Neural progenitor cell (in vitro differentiated cells): ENCODE measurements around the gene UBE2E1. TPM values are rescaled to one million over a fixed set of nuclear protein-coding genes. Genes with fewer than 3 reads are reported as not detected.
A peak's percentile ranks its signal among the peaks of the same experiment; 100 is the strongest.

ENCODE experiments used
- DNase-seq: peaks from one replicate; pipeline ENCODE4 v3.0.0-alpha.2; 2016; ENCODE audit warnings: low spot score
- H2AFZ ChIP-seq: fragments of 200-600 bp; sonication (generic); replicated peaks from 2 replicates; pipeline ENCODE4 v1.6.1; 2016; ENCODE audit warnings: antibody characterized with exemption
- H3F3A ChIP-seq: fragments of 200-600 bp; sonication (generic); 2 replicates; pipeline ENCODE4 v1.6.1; 2016; ENCODE audit warnings: antibody characterized with exemption, low read depth
- H3K27ac ChIP-seq: fragments of 200-600 bp; sonication (generic); 2 replicates; pipeline ENCODE4 v1.5.1; 2016; ENCODE audit warnings: mild to moderate bottlenecking
- H3K27me3 ChIP-seq: fragments of 200-600 bp; sonication (generic); 2 replicates; pipeline ENCODE4 v1.6.1; 2016; ENCODE audit warnings: mild to moderate bottlenecking, moderate library complexity
- H3K36me3 ChIP-seq: fragments of 200-600 bp; sonication (generic); 2 replicates; pipeline ENCODE4 v1.5.1; 2016
- H3K4me1 ChIP-seq: fragments of 200-600 bp; sonication (generic); 2 replicates; pipeline ENCODE4 v1.6.1; 2016; ENCODE audit warnings: mixed run types
- H3K4me2 ChIP-seq: fragments of 200-600 bp; sonication (generic); 2 replicates; pipeline ENCODE4 v1.6.1; 2016
- H3K4me3 ChIP-seq: fragments of 200-600 bp; sonication (generic); 2 replicates; pipeline ENCODE4 v1.5.1; 2016
- H3K79me2 ChIP-seq: fragments of 200-600 bp; sonication (generic); 2 replicates; pipeline ENCODE4 v1.6.1; 2016; ENCODE audit warnings: low read depth
- H3K9ac ChIP-seq: fragments of 200-600 bp; sonication (generic); 2 replicates; pipeline ENCODE4 v1.6.1; 2016
- H3K9me3 ChIP-seq: fragments of 200-600 bp; sonication (generic); 2 replicates; pipeline ENCODE4 v1.5.1; 2016; ENCODE audit warnings: low read depth
- H4K20me1 ChIP-seq: fragments of 200-600 bp; sonication (generic); 2 replicates; pipeline ENCODE4 v1.6.1; 2016; ENCODE audit warnings: low read depth
- H3K27ac Mint-ChIP-seq: 3 replicates; pipeline ENCODE4 v1.8.0; 2021; ENCODE audit warnings: mixed read lengths
- H3K27me3 Mint-ChIP-seq: 2 replicates; pipeline ENCODE4 v1.8.0; 2022; ENCODE audit warnings: low read depth, mild to moderate bottlenecking, inconsistent platforms, moderate library complexity, mixed read lengths; ENCODE audit not compliant: insufficient read depth
- H3K36me3 Mint-ChIP-seq: 3 replicates; pipeline ENCODE4 v1.8.0; 2021; ENCODE audit warnings: mixed read lengths
- H3K4me1 Mint-ChIP-seq: 3 replicates; pipeline ENCODE4 v1.8.0; 2021; ENCODE audit warnings: mixed read lengths
- H3K4me3 Mint-ChIP-seq: 3 replicates; pipeline ENCODE4 v1.8.0; 2021; ENCODE audit warnings: mild to moderate bottlenecking, moderate library complexity, mixed read lengths
- H3K9me3 Mint-ChIP-seq: 3 replicates; pipeline ENCODE4 v1.8.0; 2020; ENCODE audit warnings: mixed read lengths
- EZH2 ChIP-seq: fragments of 200-600 bp; sonication (generic); IDR thresholded peaks from 2 replicates; pipeline ENCODE4 v1.6.1; 2017; ENCODE audit warnings: antibody characterized with exemption, mild to moderate bottlenecking, moderate library complexity
- EZH2phosphoT487 ChIP-seq: fragments of 200-600 bp; sonication (generic); IDR thresholded peaks from 2 replicates; pipeline ENCODE4 v1.6.1; 2017; ENCODE audit warnings: antibody characterized with exemption
- total RNA-seq: library from RNA; depleted of rRNA; stranded (reverse); fragments of >200 nt; gene quantifications from 2 replicates; pipeline ENCODE4 v1.2.3, GENCODE V29; 2015; ENCODE audit warnings: low replicate concordance
- TF ChIP-seq, protein P1 (sequence below): fragments of 200-600 bp; sonication (generic); IDR thresholded peaks from 2 replicates; pipeline ENCODE4 v1.5.1; 2017; ENCODE audit warnings: antibody characterized with exemption, mild to moderate bottlenecking

Gene UBE2E1
- total RNA-seq, 1 donor from 2014 or later: 391 TPM

DNA sequence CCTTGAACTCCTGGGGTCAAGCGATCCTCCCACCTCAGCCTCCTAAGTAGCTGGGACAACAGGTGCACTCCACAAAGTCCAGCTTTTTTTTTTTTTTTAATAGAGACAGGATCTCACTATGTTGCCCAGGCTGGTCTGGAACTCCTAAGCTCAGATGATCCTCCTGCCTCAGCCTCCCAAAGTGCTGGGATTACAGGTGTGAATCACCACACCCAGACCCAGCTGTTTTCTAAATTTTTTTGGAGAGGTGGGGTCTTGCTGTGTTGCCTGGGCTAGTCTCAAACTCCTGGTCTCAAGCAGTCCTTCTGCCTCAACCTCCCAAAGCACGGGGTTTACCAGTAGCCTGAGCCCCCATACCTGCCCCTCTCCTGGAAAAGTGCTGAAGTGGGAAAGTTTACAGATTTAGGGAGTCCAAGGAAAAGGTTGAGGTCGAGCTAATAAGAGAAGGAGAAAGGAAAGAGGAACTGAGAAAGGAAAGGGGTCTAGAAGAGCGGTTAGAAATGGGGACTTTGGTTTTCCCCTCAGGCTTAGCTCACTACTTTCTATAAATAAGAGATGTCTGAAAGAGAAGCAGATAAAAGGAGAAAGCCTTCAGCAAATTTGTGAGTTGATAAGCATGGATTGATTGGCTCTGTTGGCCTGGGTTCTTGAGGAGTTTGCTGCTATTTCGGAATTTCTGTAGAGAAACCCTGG, 23.6 kb downstream of the UBE2E1 start:
- H3K79me2 ChIP-seq: peaks cover 100% of the 10 kb centered on the region
- Mint-ChIP-seq H3K9me3 (no peaks in the 10 kb centered on the region), H3K27ac (no peak overlapping the region), H3K4me1 (peaks cover 26% of the 10 kb centered on the region), H3K27me3 (no peaks in the 10 kb centered on the region), H3K36me3 (peaks cover 8% of the 10 kb centered on the region), H3K4me3 (no peak overlapping the region)
- H3K27ac ChIP-seq: peak overlapping the region; percentile 7
- no peaks in the 10 kb centered on the region for H3K36me3 ChIP-seq
- H3F3A ChIP-seq: peaks cover 4% of the 10 kb centered on the region
- peaks cover 100% of the 10 kb centered on the region for H4K20me1 ChIP-seq
- no peak for TF ChIP-seq EZH2
- TF ChIP-seq, protein P1, sequence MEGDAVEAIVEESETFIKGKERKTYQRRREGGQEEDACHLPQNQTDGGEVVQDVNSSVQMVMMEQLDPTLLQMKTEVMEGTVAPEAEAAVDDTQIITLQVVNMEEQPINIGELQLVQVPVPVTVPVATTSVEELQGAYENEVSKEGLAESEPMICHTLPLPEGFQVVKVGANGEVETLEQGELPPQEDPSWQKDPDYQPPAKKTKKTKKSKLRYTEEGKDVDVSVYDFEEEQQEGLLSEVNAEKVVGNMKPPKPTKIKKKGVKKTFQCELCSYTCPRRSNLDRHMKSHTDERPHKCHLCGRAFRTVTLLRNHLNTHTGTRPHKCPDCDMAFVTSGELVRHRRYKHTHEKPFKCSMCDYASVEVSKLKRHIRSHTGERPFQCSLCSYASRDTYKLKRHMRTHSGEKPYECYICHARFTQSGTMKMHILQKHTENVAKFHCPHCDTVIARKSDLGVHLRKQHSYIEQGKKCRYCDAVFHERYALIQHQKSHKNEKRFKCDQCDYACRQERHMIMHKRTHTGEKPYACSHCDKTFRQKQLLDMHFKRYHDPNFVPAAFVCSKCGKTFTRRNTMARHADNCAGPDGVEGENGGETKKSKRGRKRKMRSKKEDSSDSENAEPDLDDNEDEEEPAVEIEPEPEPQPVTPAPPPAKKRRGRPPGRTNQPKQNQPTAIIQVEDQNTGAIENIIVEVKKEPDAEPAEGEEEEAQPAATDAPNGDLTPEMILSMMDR: no peak
- no peak for TF ChIP-seq EZH2phosphoT487
- H3K4me1 ChIP-seq: peaks cover 20% of the 10 kb centered on the region
- DNase-seq: no peak
- no peak overlapping the region for H3K9ac ChIP-seq
- no peaks in the 10 kb centered on the region for H3K9me3 ChIP-seq
- no peak overlapping the region for H3K4me3 ChIP-seq
- no peak overlapping the region for H2AFZ ChIP-seq
- no peak overlapping the region for H3K4me2 ChIP-seq
- H3K27me3 ChIP-seq: no peaks in the 10 kb centered on the region

DNA sequence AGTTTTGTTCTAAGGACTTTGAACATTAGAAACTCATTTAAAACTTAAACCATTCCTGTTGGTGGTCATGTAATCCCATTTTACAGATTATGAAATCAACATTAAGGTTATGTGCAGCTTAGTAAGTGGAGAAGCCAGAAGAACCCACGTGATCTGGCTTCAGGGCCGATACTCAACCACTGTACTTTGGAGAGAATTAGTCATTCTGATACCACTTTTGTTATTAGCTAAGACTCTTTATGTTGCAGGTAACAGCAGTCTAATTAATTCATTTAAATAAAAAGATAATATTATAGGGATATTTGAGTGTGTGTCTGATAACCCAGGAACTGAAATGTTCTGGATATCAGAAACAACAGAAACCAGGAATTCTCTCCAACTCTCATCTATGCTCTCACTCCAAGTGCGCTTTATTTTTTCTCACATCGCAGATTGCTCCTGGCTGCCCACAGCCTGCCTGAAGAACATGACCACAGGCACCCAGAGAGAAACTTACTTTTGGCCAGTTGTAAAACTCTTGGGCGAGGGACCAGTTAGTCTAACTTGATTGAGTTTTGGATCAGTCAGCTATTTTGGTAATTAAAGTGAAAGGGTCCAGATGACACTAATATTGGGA, 25.2 kb downstream of the UBE2E1 start:
- no peaks in the 10 kb centered on the region for H3K36me3 ChIP-seq
- H3K4me1 ChIP-seq: peaks cover 33% of the 10 kb centered on the region
- no peak overlapping the region for H3K4me2 ChIP-seq
- no peak for DNase-seq
- H3F3A ChIP-seq: peaks cover 4% of the 10 kb centered on the region
- Mint-ChIP-seq H3K27ac (no peak overlapping the region), H3K4me1 (peaks cover 28% of the 10 kb centered on the region), H3K27me3 (no peaks in the 10 kb centered on the region), H3K36me3 (peaks cover 4% of the 10 kb centered on the region), H3K9me3 (no peaks in the 10 kb centered on the region), H3K4me3 (no peak overlapping the region)
- H3K9me3 ChIP-seq: no peaks in the 10 kb centered on the region
- H4K20me1 ChIP-seq: peaks cover 100% of the 10 kb centered on the region
- no peak for TF ChIP-seq EZH2
- TF ChIP-seq, protein P1: no peak
- no peak for TF ChIP-seq EZH2phosphoT487
- H3K79me2 ChIP-seq: peaks cover 100% of the 10 kb centered on the region
- H3K27me3 ChIP-seq: no peaks in the 10 kb centered on the region
- no peak overlapping the region for H3K9ac ChIP-seq
- H3K27ac ChIP-seq: no peak overlapping the region
- H3K4me3 ChIP-seq: no peak overlapping the region
- no peak overlapping the region for H2AFZ ChIP-seq

DNA sequence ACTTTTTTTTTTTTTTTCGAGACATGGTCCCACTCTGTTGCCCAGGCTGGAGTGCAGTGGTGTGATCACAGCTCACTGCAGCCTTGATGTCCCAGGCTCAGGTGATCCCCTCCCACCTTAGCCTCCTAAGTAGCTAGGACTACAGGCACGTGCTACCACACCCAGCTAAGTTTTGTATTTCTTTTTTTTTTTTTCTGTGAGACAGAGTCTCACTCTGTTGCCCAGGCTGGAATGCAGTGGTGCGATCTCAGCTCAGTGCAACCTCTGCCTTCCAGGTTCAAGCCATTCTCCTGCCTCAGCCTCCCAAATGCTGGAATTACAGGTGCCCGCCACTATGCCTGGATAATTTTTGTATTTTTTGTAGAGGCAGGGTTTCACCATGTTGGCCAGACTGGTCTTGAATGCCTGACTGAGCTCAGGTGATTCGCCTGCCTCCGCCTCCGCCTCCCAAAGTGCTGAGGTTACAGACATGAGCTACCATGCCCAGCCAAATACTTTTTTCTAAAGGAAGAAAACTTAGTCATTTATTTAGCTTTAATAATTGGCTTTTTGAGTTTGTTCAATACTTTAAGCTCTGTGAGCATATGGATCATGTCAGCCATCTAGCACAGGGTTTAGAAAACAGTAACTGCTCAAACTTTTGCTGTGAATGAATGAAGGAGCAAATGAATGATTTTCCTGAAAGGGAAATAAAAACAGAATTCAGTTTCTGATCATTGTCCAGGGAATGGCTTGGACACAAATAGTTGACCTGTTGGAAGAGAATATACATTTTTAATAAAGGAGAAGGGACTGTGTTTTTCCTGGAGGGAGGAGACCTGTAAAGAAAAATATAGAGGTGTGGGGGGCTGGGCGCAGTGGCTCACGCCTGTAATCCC, 26.0 kb downstream of the UBE2E1 start:
- Histone ChIP-seq H3K79me2 (peaks cover 100% of the 10 kb centered on the region), H4K20me1 (peaks cover 100% of the 10 kb centered on the region)
- H3K27ac Mint-ChIP-seq: no peak overlapping the region

More for the DNA sequence above, 26.0 kb downstream of the UBE2E1 start:
- Histone ChIP-seq H3K4me3 (no peak overlapping the region), H3K27me3 (no peaks in the 10 kb centered on the region), H3F3A (no peaks in the 10 kb centered on the region), H3K9me3 (no peaks in the 10 kb centered on the region), H2AFZ (no peak overlapping the region), H3K36me3 (no peaks in the 10 kb centered on the region), H3K9ac (no peak overlapping the region), H3K4me2 (no peak overlapping the region), H3K4me1 (peaks cover 30% of the 10 kb centered on the region), H3K27ac (no peak overlapping the region)
- no peak for TF ChIP-seq EZH2phosphoT487
- TF ChIP-seq, protein P1: no peak
- no peak for TF ChIP-seq EZH2
- no peak overlapping the region for H3K4me3 Mint-ChIP-seq
- no peaks in the 10 kb centered on the region for H3K9me3 Mint-ChIP-seq
- H3K27me3 Mint-ChIP-seq: no peaks in the 10 kb centered on the region
- peaks cover 29% of the 10 kb centered on the region for H3K4me1 Mint-ChIP-seq
- no peak for DNase-seq
- H3K36me3 Mint-ChIP-seq: peaks cover 4% of the 10 kb centered on the region
